Brain microvascular endothelial cell (primary cell): ENCODE data around the gene PPP2R3B.
A peak's percentile ranks its signal among the peaks of the same experiment; 100 is the strongest.
"Not testable (repeated sequence)": the region's sequence is repeated elsewhere in the genome, so short reads cannot be mapped to it uniquely, and the experiment has no call there.

Experiments
- DNase-seq: peaks from one replicate; pipeline ENCODE4 v3.0.0-alpha.2; 2020
- H3K27ac ChIP-seq: fragments of 250-450 bp; sonication (Bioruptor Pico); 2 replicates; pipeline ENCODE4 v1.5.1; 2020; ENCODE audit warnings: mild to moderate bottlenecking, moderate library complexity
- H3K27me3 ChIP-seq: fragments of 250-450 bp; sonication (Bioruptor Pico); replicated peaks from 2 replicates; pipeline ENCODE4 v1.5.1; 2020; ENCODE audit warnings: mild to moderate bottlenecking
- H3K36me3 ChIP-seq: fragments of 250-450 bp; sonication (Bioruptor Pico); replicated peaks from 2 replicates; pipeline ENCODE4 v1.5.1; 2020; ENCODE audit warnings: mild to moderate bottlenecking
- H3K4me3 ChIP-seq: 2 replicates; pipeline ENCODE4 v1.5.1; 2011; ENCODE audit warnings: low read depth, mild to moderate bottlenecking, control low read depth, low read length, moderate library complexity
- CTCF ChIP-seq: IDR thresholded peaks from 2 replicates; pipeline ENCODE4 v1.5.1; 2011; ENCODE audit warnings: low read depth, mild to moderate bottlenecking, moderate library complexity, low read length, control low read depth, inconsistent platforms; ENCODE audit errors: missing control alignments
- in situ Hi-C: cut with HindIII; loops from 2 replicates; pipeline ENCODE4 v1.10.0; 2017; ENCODE audit warnings: low sequenced_read_pairs, low pct_ligation_motif_present

Gene PPP2R3B

GRCh38 chrX:386768-387575, at the start of gene PPP2R3B:
Gene PPP2R3B (minus strand): TSS chrX:386907. CDS start chrX:386691, 216 bp downstream.
- peak; percentile 95 for DNase-seq
- H3K4me3 ChIP-seq = peak within 1 kb of the TSS; percentile 97

GRCh38 chrX:435536-436122, 48.9 kb upstream of the PPP2R3B start:
- no peak overlapping the region for H3K27ac ChIP-seq
- in situ Hi-C loops = no loop called here
- no peak for TF ChIP-seq CTCF

More at GRCh38 chrX:386768-387575, at the start of gene PPP2R3B:
- Histone ChIP-seq H3K27ac (peak within 1 kb of the TSS; percentile 100), H3K36me3 (no peaks in the 10 kb centered on the region), H3K27me3 (no peaks in the 10 kb centered on the region)
- in situ Hi-C loops = no loop called here
- no peak for TF ChIP-seq CTCF

GRCh38 chrX:434946-435345, 48.2 kb upstream of the PPP2R3B start:
- in situ Hi-C loops = no loop called here
- H3K4me3 ChIP-seq = no peak overlapping the region
- H3K27me3 ChIP-seq = no peaks in the 10 kb centered on the region
- no peak for TF ChIP-seq CTCF
- H3K27ac ChIP-seq = no peak overlapping the region
- no peak for DNase-seq
- H3K36me3 ChIP-seq = no peaks in the 10 kb centered on the region

More at GRCh38 chrX:435536-436122, 48.9 kb upstream of the PPP2R3B start:
- H3K27me3 ChIP-seq = no peaks in the 10 kb centered on the region
- no peak for DNase-seq
- no peaks in the 10 kb centered on the region for H3K36me3 ChIP-seq
- no peak overlapping the region for H3K4me3 ChIP-seq

- no peak overlapping the region for H3K27ac ChIP-seq
- no peaks in the 10 kb centered on the region for H3K27me3 ChIP-seq
- H3K36me3 ChIP-seq = no peaks in the 10 kb centered on the region
- no peak for TF ChIP-seq CTCF
- no peak overlapping the region for H3K4me3 ChIP-seq
- no peak for DNase-seq
- in situ Hi-C loops = no loop called here
Observed at GRCh38 chrX:433771-434170, 47.1 kb upstream of the PPP2R3B start.

GRCh38 chrX:432666-433065, 46.0 kb upstream of the PPP2R3B start:
- H3K36me3 ChIP-seq, H3K27ac ChIP-seq, H3K4me3 ChIP-seq, H3K27me3 ChIP-seq, DNase-seq, in situ Hi-C loops: not testable (repeated sequence)

- DNase-seq = no peak
- Histone ChIP-seq H3K4me3 (no peak overlapping the region), H3K27ac (no peak overlapping the region), H3K36me3 (no peaks in the 10 kb centered on the region), H3K27me3 (no peaks in the 10 kb centered on the region)
- in situ Hi-C loops = no loop called here
- TF ChIP-seq CTCF = no peak
Observed at GRCh38 chrX:431492-432111, 44.9 kb upstream of the PPP2R3B start.
